Thyroid gland (tissue), 4 donors: Measurements from ENCODE around the gene RFX1. TPM values are rescaled to one million over a fixed set of nuclear protein-coding genes. Genes with fewer than 3 reads are reported as not detected.
A peak's percentile ranks its signal among the peaks of the same experiment; 100 is the strongest.

Source experiments
- DNase-seq, 2 donors: peaks; one replicate each; pipeline ENCODE4 v3.0.0-alpha.2; 2019
- H3K27ac ChIP-seq, 3 donors: fragments of 200-600 bp; sonication (generic); 1 replicate in 2 of 3; 2 replicates in 1 of 3; pipeline ENCODE4 v1.5.1; 2016 to 2019; ENCODE audit warnings: mild to moderate bottlenecking in 1 of 3, moderate library complexity in 1 of 3
- H3K27me3 ChIP-seq: fragments of 200-600 bp; sonication (generic); one replicate; pipeline ENCODE4 v1.5.1; 2019
- H3K36me3 ChIP-seq, 2 donors: fragments of 200-600 bp; sonication (generic); one replicate each; pipeline ENCODE4 v1.5.1; 2016 to 2019
- H3K4me1 ChIP-seq, 2 donors: fragments of 200-600 bp; sonication (generic); one replicate each; pipeline ENCODE4 v1.5.1; 2017 to 2019
- H3K4me3 ChIP-seq, 3 donors: fragments of 200-600 bp; sonication (generic); replicated peaks in 1 of 3; 1 replicate in 2 of 3; 2 replicates in 1 of 3; pipeline ENCODE4 v1.5.1; 2016; ENCODE audit warnings: mild to moderate bottlenecking in 1 of 3
- H3K9me3 ChIP-seq: fragments of 200-600 bp; sonication (generic); one replicate; pipeline ENCODE4 v1.5.1; 2017
- POLR2A ChIP-seq, 2 donors: fragments of 450-650 bp; IDR thresholded peaks; one replicate each; pipeline ENCODE4 v1.6.1; 2017; ENCODE audit warnings: antibody characterized with exemption in 2 of 2, mild to moderate bottlenecking in 2 of 2, moderate library complexity in 1 of 2
- WGBS, 2 donors: methylation state at CpG; one replicate each; pipeline ENCODE4 v1.1.5; 2017; 5-methylcytosine and 5-hydroxymethylcytosine counted together
- intact Hi-C: fragments of 100-400 bp; cut with DNase I; formaldehyde crosslinking; loops from one replicate; pipeline ENCODE4 v1.15.1; 2023
- total RNA-seq, 4 donors: library from RNA; depleted of rRNA; stranded (reverse); fragments of >200 nt; gene quantifications; one replicate each; pipeline ENCODE4 v1.2.3, GENCODE V29; 2016
- TF ChIP-seq, protein P1 (sequence below), 6 experiments: fragments of 200-600 bp in 3 of 6; fragments of 450-650 bp in 3 of 6; sonication (generic) in 3 of 6; IDR thresholded peaks; one replicate each; pipeline ENCODE4 v1.5.1; 2016 to 2019; ENCODE audit warnings: antibody characterized with exemption in 6 of 6, mild to moderate bottlenecking in 2 of 6, inconsistent platforms in 1 of 6, moderate library complexity in 1 of 6

The RFX1 gene
- total RNA-seq, 4 donors from 2014 or later = 4.8 to 9.1 (median 9.1) TPM

DNA sequence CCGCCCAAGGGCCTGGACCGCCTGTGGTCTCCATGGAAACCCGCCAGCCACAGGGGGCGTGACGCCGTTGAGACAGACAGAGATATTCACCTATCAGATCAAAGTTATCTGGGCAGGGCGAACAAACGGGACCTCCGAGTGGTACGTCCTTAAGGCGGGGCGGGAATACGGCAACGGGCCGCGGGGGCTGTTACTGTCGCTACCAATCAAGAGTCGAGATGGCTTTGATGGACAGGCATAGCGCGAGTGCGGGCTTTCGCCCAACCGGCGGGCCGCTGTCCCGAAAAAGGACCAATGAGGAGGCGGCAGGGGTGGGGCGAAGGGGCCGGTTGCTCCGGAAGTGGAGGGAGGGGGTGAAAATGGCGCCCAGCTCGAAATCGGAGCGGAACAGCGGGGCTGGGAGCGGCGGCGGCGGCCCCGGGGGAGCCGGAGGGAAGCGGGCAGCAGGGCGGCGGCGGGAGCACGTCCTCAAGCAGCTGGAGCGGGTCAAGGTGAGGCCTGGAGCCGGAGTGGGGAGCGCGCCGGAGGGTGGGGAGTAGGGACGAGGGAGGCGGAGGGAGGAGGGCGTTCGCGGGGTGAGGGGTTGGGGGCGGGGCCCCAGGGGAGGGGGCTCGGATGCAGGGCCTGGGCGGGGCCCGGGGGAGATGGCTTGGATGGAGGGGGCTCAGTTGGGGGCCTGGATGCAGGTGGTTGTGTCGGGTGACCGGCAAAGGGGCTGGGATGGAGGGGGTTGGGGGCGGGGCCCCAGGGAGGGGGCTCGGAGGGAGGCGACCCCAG is 53.8 kb downstream of the RFX1 start, which contains the start of gene DCAF15:
Gene DCAF15 (plus strand): TSS at position 356 of the 777 bp plus-strand sequence. CDS start 4 bp downstream, at position 360.
- peak within 1 kb of the TSS; percentile 51 to 71 (median 61) for H3K4me3 ChIP-seq
- intact Hi-C loops = no loop called here
- H3K36me3 ChIP-seq = peaks cover 19 to 20% of the 10 kb centered on the region in 2 donors
- peak in 1 of 2 donors; percentile 60 for TF ChIP-seq POLR2A (IDR thresholded peaks at IDR 0.05)
- TF ChIP-seq, protein P1, sequence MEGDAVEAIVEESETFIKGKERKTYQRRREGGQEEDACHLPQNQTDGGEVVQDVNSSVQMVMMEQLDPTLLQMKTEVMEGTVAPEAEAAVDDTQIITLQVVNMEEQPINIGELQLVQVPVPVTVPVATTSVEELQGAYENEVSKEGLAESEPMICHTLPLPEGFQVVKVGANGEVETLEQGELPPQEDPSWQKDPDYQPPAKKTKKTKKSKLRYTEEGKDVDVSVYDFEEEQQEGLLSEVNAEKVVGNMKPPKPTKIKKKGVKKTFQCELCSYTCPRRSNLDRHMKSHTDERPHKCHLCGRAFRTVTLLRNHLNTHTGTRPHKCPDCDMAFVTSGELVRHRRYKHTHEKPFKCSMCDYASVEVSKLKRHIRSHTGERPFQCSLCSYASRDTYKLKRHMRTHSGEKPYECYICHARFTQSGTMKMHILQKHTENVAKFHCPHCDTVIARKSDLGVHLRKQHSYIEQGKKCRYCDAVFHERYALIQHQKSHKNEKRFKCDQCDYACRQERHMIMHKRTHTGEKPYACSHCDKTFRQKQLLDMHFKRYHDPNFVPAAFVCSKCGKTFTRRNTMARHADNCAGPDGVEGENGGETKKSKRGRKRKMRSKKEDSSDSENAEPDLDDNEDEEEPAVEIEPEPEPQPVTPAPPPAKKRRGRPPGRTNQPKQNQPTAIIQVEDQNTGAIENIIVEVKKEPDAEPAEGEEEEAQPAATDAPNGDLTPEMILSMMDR (IDR thresholded peaks at IDR 0.05) = no peak
- no peaks in the 10 kb centered on the region for H3K27me3 ChIP-seq
- no peaks in the 10 kb centered on the region for H3K9me3 ChIP-seq
- peaks cover 14 to 15% of the 10 kb centered on the region in 2 donors for H3K4me1 ChIP-seq
- WGBS, 2 donors = 2 to 3% methylated on average over 5 to 10 of the region's 65 CpGs
- DNase-seq = peak; percentile 99
- H3K27ac ChIP-seq = peak within 1 kb of the TSS in 2 of 3 donors; percentile 56 to 81

DNA sequence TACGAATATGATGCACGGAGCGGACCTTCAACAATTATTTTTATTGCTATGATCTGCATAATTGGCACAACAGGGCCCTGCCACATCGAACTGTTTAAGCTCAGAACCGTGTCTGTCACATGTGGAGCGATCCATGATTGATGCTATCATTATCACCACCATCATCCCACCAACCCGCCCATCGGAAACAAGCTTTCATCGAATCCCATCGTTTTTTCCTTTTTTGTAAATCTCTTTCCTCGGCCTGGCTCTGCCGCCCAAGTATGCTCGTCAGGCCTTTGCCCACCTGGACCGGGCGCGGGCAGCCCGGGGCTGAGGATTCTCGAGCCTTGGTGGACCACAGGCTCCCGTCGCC is 54.3 kb downstream of the RFX1 start:
- H3K27ac ChIP-seq = no peak overlapping the region
- no peaks in the 10 kb centered on the region for H3K9me3 ChIP-seq
- H3K4me3 ChIP-seq = no peak overlapping the region
- DNase-seq = no peak
- H3K27me3 ChIP-seq = no peaks in the 10 kb centered on the region
- intact Hi-C loops = no loop called here
- peaks cover 14 to 15% of the 10 kb centered on the region in 2 donors for H3K4me1 ChIP-seq
- WGBS, 2 donors = 12 to 14% methylated on average over 20 of the region's 20 CpGs
- H3K36me3 ChIP-seq = peaks cover 15 to 17% of the 10 kb centered on the region in 2 donors
- TF ChIP-seq, protein P1 (IDR thresholded peaks at IDR 0.05) = no peak
- no peak for TF ChIP-seq POLR2A (IDR thresholded peaks at IDR 0.05)

DNA sequence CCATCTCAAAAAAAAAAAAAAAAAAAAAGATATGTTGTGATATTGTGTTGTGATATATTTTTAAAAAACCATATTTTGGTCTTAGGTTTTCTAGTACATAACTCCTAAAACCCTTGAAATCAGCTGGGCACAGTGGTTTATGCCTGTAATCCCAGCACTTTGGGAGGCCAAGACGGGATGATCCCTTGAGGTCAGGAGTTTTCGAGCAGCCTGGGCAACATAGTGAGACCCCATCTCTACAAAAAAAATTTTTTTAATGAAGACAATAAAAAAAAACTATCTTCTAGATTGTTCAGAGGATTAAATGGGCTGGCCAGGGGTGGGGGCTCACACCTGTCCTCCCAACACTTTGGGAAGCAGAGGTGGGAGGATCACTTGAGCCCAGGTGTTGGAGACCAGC is 55.1 kb downstream of the RFX1 start:
- H3K4me3 ChIP-seq = no peak overlapping the region
- TF ChIP-seq, protein P1 (IDR thresholded peaks at IDR 0.05) = no peak
- TF ChIP-seq POLR2A (IDR thresholded peaks at IDR 0.05) = no peak
- H3K36me3 ChIP-seq = peaks cover 7 to 9% of the 10 kb centered on the region in 2 donors
- H3K4me1 ChIP-seq = peaks cover 14 to 15% of the 10 kb centered on the region in 2 donors
- WGBS, 2 donors = 84 to 93% methylated on average over 2 of the region's 2 CpGs
- no peaks in the 10 kb centered on the region for H3K9me3 ChIP-seq
- no peak for DNase-seq
- H3K27ac ChIP-seq = no peak overlapping the region
- intact Hi-C loops = no loop called here
- H3K27me3 ChIP-seq = no peaks in the 10 kb centered on the region

DNA sequence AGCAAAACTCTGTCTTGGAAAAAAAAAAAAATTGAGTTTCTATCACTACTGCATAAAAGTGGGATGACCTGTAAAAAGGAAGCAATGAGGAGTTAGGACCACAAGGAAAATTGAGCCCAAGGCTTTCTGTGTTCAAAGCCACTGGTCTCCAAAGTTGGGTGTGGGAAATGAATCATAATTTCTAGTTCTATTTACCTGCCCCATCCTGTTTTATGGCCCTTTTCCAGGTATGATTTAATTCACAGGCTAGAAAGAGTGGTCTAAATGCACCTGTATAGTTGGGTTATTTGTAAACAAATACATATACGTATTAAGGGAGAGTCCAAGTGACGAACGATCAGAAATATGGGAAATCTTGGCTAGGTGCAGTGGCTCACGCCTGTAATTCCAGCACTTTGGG is 59.7 kb downstream of the RFX1 start:
- TF ChIP-seq, protein P1 (IDR thresholded peaks at IDR 0.05) = no peak
- no peak for TF ChIP-seq POLR2A (IDR thresholded peaks at IDR 0.05)
- no peaks in the 10 kb centered on the region for H3K4me1 ChIP-seq
- intact Hi-C loops = no loop called here
- WGBS, 2 donors = 93 to 94% methylated on average over 4 of the region's 4 CpGs
- no peak overlapping the region for H3K27ac ChIP-seq
- H3K4me3 ChIP-seq = no peak overlapping the region
- no peaks in the 10 kb centered on the region for H3K27me3 ChIP-seq
- H3K9me3 ChIP-seq = no peaks in the 10 kb centered on the region
- no peak for DNase-seq
- no peaks in the 10 kb centered on the region for H3K36me3 ChIP-seq

DNA sequence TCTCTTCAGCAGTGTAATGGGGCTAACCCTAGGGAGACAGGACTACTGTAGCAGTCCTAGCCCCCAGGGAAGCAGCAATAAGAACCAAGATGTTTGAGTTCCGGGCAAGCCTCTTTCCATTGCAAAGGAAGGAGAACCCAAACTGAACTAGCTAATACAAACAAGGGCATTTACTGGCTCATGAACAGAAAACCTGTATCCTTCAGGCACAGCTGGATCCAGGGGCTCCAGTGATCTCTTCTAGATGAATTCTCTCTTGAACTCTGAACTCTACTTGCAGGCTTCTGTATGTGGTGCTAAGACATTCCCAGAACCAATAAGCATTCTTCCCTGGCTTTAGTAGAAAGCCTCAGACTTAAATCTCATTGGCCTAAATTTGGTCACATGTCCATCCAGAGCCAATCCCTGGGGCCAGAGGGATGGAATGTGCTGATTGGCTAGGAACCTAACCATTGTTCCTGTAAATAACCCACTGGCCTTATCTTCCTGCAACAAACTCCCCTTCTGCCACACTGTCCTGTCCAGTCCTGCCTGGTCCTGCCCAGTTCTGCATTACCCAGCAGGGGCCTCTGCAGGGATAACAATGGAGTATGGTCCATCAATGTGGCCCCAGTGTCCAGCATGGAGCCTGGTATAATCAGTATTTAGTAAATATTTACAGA is 64.0 kb downstream of the RFX1 start:
- H3K4me1 ChIP-seq = no peaks in the 10 kb centered on the region
- no peaks in the 10 kb centered on the region for H3K27me3 ChIP-seq
- H3K4me3 ChIP-seq = no peak overlapping the region
- no peak for DNase-seq
- 88 to 100% methylated on average over 1 of the region's 1 CpG for WGBS, 2 donors
- H3K27ac ChIP-seq = no peak overlapping the region
- no peaks in the 10 kb centered on the region for H3K36me3 ChIP-seq
- TF ChIP-seq, protein P1 (IDR thresholded peaks at IDR 0.05) = no peak
- TF ChIP-seq POLR2A (IDR thresholded peaks at IDR 0.05) = no peak
- no peaks in the 10 kb centered on the region for H3K9me3 ChIP-seq
- intact Hi-C loops = no loop called here
